Stimulated activated CD8-positive, alpha-beta memory T cell treated with anti-CD3 and anti-CD28 coated beads, Interleukin-4, amount 100 ng/mL, for 4 hours (primary cell): ENCODE measurements around the gene NR6A1.

Experiments
- DNase-seq, 2 donors: peaks; one replicate each; pipeline ENCODE4 v3.0.0-alpha.2; 2020; ENCODE audit warnings: low read depth in 2 of 2, low spot score in 1 of 2

The NR6A1 gene

DNA sequence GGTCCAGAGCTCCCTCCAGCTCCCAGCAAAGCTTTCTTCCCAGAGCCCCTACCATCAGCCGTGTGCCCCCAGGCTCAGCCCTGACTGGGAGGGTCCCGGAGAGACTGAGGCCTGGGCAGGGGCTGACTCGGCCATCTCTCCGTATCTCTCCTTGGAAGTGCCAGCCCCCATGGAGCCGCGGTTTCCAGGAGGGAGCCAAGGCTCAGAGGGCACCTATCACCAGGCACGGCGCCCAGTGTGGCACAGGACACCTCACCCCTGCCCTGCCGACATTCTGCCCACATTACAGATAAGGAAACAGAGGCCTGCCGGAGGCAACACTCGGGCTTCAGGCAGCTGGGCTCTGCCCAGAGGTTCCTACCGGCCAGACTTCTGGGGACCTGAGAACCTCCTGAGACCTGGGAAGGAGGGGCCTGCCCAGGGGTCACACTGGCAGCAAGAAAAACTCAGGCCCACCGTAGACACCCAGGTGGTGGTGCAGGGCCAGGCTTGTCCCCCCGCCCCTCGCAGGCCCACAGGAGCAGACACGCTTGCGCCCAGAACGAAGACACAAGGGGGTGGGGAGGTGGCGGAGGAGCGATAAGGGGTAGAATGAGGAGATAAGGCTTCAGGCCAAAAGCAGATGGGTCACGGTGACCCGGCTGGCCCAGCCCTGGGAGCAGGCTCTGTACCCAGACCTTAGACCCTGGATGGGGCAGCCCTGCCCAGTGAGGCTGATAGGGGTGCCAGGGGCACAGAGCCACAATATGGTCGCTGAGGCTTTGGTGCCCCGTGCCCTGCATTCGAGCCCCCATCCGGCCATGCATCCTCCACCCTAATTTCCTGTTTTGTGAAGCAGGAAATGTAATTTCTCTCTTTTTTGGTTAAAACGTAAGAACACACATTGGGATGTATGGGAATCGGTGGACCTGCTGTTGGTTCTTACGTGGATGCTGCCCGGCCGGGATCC, 275.7 kb downstream of the NR6A1 start:
- DNase-seq, result no peak

DNA sequence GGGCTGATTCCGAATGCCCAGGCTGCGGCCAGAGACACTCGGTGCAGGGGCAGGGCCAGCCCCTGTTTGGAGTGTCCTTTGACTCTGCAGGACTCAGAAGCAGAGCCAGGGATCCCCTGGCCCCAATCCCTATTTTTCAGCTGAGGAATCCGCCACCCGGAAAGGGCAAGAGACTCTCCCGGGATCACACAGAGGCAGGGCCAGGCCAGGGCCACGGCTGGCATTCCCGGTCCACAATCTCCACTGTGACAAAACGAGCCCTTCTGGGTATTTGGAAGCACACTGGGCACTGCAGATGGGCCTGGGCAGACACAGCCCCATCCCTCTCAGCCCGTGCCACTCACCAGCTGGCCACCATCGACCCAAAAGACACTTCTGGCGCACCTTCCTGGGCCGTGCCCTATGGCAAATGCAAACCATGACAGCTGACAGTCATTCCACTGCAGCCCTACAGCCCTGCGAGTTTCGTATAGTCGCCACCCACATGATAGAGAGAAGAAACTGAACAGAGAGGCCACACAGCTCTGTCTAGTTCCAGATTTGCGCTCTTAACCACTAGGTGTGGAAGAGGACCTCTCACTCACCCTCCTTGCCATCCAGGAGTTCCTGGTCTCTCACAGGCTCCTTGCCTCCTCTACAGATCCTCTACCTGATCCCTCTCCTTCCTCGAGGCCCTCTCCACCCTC, 277.2 kb downstream of the NR6A1 start:
- DNase-seq, result no peak

DNA sequence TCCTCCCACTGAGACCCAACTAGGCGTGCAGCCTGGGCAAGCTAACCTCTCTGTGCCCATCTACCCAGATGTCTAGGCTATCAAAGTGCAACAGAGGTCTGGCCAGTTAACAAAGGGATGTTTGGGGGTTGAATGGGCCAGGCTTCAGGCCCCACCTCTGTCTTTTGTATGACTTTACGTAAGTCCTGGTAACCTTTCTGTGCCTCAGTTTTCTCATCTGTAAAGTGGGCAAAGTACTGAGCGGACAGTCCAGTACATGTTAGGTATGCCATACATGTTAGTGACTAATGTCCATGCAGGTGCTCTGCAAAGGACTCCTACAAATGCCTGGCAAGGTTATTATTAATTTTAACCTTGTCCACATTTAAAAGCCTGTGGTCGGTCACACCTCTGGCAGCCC, 277.9 kb downstream of the NR6A1 start:
- DNase-seq, result no peak

DNA sequence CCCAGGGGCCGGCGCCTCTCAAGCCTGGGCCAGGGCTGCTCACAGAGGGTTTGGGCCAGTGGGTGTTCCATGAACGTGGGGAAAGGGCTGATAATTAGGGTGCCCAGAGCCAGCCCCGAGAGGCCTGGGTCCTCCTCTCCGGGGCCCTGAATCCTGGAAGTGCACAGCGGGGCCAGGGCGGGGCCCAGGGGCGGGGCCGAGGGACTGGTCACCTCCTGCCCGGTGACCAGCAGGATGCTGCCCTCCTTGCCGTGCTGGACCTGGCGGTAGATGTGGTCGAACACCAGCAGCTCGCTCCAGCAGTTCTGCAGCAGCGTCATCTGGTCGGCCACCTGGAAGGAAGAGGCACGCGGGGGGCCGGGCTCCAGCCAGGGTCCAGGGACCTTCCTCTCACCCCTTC, 278.3 kb downstream of the NR6A1 start:
- DNase-seq, result no peak

DNA sequence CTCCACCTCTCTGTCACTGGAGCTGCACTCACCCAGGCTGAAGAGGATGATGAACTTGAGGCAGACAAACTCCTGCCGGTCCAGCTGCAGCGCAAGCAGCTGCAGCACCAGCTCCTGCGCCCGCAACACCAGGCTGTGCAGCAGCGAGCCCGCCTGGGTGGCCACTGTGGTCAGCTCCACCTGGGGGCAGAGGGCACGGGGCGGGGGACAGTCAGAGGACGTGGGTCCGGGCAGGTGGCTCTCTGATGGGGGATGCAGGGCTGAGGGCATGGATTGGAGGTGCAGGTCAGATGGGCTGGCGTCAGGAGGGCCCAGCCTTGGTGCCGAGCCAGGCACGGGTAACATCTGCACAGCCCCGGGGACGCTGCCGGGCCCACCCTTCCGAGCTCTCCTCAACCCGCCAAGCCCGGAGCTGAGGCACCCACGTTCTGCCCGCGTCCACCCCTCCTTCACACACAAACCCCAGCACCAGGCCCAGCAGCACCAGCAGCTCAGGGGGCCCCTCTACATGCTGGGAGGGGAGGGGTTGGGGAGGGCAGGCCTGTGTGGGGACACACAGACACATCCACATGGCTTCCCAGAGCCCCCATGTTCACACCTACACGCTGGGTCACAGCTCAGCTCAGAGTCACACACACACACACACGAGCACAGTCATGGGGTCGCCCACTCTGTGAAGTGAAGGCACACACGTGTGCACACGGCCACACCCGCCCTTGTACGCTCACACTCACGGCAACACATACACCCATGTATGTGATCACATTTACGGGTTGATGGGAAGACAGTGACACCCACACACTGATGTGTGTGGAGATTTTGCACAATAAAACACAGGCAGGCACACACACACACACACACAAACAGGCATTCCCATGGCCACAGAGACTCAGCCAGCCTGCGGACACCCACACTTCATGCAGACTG, 279.8 kb downstream of the NR6A1 start:
- DNase-seq, result no peak

DNA sequence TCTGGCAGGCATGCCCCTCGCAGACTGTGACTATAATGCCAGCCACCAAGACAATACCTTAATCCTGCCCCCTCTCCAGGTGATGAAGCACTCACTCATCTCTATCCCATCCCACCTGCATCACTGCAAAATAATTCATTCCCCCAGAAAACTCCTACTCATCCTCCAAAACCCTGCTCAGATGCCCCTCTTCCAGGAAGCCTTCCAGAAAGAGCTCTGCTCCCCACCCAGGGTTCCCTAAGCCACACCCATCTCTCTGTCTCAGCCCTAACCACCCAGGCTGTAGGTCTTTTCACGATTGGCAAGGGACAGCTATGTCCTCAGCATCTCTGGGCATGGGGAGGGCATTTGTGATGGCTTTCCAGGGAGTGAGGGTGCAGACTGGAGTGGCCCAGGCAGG, 281.1 kb downstream of the NR6A1 start:
- DNase-seq, result no peak

DNA sequence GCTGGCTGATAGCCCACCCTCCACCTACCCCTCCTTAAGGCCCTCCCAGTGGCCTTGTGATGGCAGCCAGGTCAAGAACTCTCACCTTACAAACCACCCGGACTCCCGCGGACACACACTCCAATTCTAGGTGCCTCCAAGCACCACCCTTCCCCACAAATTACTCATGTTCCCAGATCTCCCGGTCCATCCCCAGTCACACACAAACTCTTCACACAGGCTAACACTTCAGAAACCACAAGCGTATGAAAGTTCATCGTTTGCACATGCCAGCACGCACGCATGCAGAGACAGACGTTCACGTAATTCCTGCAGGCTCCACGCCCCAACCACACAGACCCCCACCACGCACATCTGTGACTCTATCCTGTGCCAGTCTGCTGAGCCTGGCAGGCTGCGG, 281.9 kb downstream of the NR6A1 start:
- DNase-seq, result no peak

DNA sequence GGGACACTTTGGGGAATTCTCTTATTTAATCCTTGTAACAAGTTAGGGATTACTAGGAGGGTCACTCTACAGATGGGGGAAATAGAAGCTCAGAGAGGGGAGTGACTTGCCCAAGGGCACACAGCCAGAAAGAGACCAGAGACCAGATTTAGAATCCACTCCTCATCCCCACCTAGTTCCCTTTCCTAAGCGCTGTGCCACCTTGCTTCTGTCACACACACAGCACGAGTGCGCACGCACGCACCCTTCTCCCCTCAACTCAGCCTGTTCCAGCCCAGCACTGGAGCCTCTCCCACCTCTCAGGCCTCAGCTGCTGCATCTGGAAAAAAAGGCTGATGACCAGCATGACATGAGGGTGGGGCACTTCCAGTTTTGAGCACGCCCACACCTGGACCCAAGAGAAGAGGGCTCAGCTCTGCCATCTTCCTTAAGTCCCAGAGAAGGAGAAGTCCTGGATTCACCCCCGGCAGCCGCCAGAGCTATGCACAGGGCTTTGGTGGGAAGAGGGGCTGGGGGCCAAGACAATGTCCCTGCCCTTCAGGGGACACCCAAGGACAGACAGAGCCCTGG, 282.4 kb downstream of the NR6A1 start:
- no peak for DNase-seq

DNA sequence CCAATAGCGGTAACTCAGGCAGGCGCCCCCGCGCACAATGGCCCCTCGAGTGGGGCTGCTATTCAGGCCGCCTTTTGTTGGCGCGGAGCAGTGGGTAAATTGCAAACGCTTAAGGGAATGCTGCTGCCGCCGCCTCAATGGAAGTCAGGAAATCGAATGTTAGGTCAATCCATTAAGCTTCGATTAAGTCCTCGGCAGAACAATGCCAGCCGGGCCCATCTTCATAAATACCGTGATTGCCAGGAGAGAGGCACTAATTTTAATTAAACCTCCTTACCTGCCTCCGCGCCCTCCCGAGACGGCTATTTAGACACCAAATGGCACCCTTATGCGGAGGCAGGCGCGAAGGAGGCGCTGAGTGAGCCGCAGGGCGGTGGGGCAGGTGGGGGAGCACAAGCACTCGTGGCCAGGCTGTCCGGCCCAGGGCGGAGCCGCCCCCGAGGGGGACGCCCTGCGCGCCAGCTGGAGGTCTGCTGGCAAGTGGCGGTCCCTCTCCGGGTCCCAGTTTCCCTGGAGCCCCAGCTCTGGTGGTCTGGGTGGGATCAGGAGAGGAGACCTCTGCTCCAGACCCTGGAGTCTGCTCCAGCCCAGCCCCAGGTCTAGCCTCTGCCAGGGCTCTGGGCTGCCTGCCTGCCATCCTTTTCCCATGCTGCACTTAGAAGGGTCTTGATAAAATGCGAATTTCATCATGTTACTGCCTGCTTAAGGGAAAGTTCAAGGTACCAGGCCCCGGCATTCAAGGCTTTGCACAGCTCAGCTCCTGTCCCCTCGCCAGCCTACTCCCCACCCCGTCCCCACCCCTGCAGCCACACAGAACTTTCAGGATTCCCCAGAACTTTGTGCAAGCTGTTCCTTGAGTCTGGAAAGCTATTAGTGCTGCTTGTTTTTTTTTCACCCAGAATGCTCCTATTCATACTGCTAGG, 283.6 kb downstream of the NR6A1 start:
- DNase-seq, result no peak

DNA sequence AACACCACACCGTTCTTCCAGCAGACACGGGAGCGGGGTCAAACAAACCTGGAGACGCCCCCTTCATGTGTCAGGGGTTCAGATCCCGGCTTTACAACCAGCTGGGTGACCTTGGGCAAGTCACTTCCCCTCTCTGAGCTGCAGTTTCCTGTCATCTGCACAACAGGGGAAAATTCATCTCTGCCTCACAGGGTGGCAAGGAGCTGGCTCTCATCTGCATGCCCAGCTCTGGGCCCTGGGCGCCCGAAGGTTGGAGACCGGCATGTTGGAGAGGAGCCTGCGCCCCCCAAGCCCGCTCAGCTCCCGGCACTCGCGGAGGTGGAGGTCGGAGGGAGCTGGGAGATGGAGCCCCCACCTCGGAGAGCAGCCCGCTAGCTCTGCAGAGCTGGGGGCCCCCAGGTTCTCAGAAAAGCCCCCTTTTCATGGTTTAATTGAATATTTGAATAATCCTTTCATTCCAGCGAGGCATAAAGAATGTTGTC, 284.3 kb downstream of the NR6A1 start:
- no peak for DNase-seq

DNA sequence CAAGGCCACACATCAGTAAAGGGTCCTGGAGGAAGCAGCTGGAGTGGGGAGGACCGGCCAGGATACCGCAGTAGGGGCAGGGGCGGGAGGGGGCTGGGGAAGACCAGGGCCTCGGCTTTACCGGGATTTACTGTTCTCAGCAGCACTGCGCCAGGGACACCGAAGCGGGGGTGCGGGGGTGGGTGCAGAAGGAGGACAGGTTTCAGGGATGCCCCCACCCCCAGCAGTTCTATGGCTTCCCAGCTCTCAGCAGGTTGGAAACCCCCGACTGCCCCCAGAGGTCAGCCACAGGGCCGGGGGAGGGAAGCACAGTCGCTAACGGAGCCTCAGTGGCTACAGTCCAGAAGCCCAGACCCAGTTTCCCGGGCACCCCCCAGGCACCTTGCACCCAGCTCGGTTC, 285.2 kb downstream of the NR6A1 start:
- DNase-seq, result no peak

DNA sequence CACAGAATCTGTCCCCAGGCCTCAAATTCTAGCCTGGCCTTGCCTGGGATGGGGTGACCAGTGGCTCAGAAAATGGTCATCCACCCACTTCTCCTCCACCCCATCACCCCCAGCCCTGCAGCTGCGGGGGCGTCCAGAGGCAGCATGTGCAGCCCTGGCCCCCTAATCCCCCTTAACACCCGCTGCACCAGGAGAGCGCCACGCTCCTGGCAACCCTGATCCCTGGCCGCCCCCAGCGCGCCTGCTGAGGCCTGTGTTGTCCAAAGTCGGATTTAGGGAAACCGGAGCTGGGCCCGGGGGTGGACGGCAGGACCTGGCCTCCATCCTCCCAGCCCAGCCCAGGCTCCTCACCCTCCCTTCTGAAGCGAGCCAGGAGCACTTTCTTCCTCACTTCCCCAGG, 285.9 kb downstream of the NR6A1 start:
- DNase-seq, result no peak

DNA sequence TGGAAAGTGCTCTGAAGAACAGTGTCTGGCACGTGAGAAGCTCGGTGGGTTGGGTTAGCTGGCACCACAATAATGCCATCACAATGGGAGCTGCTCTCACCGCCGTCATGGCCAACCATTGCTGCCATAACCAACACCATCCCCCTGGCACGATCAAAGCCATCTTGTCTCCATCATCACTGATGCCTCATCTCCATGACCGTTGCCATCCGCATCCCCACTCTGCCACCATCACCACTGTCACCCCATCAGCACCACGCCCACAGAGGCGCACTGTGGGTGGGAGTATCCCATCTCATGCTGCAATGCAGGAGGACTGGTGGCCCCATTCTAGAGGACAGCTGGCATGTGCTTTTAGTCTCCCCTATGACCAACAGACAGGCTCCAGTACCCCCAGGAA, 287.6 kb downstream of the NR6A1 start:
- DNase-seq, result no peak

DNA sequence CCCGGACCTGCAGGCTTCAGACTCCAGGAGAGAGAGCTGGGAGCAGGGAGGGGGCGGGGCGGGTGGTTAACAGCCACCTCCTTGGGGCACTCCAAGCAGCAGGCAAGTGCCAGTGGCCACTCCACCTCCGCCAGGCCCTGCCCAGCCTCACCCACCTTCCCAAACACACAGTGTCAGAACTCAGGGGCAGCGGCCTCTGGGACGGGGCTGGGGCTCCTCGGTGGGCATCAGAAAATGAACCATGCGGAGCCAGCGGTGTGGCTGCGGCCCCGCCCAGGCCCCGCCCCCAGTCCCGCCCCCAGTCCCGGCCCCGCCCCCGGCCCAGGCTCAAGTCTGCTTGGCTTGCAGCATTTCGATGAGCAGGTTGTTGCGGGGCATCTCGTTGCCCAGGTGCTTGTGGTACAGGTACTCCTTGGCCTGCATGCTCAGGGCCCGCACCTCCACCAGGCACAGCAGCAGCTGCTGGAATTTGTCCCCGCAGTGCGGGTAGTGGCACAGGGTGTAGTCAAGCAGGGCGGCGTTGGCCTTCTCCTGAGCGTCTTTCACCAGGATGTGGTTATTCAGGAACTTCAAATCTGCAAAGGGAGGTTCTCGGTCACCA, 288.6 kb downstream of the NR6A1 start:
- DNase-seq, result no peak

DNA sequence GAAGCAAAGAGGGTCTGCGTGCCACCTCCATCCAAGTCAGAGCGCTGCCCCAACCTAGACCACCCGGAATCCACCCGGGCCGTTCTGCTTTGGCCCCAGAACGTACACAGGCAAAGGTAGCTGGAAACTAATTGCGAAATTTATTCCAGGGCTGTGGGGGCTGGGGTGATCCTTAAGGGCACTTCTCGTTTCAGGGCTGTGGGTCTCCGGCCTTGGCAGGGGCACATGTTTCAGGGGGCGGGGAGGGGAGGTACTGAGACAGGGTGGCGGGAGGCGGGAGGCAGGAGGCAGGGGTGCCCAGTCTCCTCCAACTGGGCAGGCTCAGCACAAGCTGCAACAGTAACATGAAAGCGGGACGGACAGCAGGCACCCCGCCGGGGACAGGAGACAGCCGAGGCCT, 290.0 kb downstream of the NR6A1 start:
- no peak for DNase-seq

DNA sequence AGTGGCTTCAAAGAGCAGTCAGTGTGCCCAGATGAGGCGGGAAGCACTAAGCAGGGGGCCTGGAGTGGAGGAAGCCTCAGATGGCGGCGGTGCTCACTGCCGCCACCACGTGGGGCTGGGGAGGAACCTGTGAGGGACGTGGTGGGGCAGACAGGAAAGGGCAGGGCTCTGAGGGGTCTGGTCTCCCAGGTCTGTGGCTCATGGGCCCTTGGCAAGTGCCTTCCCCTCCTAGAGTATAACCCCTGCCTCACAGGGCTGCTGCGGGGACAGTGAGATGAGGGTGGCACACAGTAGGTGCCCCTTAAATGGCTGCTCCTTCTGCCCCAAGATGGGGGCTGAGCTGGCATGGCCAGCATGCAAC, 290.5 kb downstream of the NR6A1 start:
- DNase-seq, result no peak

DNA sequence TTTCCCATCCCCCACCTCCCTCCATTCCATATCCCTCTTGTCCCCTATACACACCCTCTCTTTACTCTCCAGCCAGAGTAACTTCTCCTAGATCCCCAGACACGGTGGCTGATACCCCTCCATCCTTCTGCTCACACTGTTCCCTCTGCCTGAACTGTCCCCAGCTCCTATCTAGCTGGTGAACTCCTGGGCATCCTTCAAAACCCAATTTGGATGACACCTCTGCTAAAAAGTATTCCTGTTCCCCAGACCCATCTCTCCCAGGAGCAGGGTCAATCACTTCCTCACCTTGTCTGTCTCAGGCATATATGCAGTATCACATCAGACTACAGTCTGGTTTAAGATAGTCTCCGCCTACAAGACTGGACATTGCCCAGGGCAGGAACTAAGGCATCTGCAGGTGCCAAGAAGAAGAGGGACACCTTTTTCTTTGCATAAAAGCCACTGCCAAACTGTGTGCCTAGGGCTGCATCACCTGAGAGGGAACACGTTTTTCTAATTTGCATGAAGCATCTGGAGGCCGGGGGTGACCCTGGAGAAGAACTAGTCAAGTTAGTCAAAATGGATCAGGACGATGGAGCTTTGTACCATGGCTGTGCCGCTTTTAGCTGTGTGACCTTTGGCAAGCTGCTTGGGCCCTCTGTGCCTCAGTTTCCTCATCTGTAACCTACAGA, 291.0 kb downstream of the NR6A1 start:
- no peak for DNase-seq

DNA sequence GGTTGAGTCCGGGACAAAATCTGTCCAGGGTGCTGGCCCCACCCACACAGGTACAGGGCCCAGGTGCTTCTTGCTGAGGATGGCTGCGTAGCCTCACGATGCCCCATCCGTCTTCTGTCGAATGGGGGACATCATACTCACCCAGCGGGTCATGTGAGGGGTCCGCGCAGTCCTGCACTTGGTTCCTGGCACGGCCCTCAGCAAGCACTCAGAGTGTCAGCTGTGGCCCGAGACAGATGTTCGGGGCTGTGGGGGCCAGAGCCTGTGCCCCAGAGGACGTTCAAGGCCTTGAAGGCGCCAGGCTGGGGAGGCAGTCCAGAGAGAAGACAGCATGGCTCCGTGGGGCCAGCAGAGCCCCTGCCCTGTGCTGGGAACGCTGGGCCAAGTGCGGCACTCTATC, 291.7 kb downstream of the NR6A1 start:
- no peak for DNase-seq

DNA sequence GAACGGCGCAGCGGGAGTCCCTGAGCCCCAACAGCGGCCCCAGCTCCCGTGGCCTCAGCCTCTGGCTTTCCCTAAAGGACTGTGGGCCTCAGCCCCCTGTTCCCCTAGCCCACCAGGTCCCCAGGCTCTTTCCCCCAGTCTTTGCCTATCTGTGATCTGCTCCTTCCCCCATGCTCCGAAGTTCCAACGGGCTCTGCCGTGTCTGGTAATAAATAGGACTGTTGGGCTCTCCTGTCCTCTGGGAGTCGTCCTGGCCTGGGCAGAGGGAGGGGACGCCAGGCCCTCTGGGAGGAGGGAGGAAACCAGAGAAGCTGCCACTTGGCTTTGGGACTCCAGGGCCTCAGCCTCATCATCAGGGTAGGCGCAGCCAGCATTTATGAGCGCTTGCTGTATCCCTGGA, 292.8 kb downstream of the NR6A1 start:
- DNase-seq, result no peak
